Urothelium cell line (cell line): ENCODE data around the gene SAMHD1.
"Not testable (repeated sequence)": the region's sequence is repeated elsewhere in the genome, so short reads cannot be mapped to it uniquely, and the experiment has no call there.

Source experiments
- DNase-seq: peaks from one replicate; pipeline ENCODE4 v3.0.0; 2011; ENCODE audit warnings: low spot score, mixed read lengths
- FAIRE-seq: peaks from 2 replicates; lab custom pipeline; 2011; peaks lifted over from hg19 to GRCh38; lab: Jason Lieb, UNC

The SAMHD1 gene

DNA sequence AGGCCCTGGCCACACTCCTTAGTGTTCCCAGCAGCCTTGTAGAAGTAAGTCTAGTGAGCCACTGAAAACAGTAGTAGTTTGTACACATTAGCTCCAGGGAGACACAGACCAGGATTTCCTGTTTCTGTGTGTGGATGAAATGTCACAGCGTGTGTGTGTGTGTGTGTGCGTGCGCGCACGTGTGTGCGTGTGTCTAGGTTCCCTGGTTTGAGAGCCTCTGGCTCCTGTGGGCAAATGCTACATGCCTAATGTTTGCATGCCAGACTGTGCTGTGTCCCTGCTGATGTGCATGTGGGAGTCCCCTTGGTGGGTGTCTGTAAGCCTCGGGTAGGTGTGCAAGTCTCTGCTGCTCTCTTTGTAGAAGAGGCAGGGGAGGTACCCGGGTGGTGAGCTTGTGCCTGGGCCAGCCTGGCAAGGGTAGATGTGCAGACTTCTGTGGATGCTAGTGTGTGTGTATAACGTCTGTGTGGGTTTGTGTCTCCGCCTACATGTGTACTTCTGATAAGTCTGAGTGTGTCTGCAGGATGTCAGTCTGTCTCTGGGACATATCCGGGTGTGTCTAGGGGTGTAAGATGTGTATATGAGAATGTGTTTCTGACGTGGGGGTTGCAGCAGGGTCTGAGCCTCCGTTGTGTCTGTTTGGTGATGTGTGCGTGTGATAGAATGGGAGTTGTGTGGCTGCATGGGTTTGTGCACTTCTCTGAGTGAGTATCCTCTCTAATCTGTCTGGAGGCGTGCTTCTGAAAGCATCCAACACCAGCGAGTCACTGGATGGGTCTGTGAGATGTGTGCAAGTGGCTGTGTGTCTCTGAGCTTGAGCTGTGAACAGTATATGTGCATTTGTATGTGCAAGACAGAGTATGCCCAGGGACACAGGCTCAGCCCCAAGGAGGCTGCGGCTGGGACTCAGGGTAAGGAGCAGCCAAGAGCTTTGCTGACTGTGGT, 94.5 kb downstream of the SAMHD1 start:
- FAIRE-seq (no peak), DNase-seq (no peak)

DNA sequence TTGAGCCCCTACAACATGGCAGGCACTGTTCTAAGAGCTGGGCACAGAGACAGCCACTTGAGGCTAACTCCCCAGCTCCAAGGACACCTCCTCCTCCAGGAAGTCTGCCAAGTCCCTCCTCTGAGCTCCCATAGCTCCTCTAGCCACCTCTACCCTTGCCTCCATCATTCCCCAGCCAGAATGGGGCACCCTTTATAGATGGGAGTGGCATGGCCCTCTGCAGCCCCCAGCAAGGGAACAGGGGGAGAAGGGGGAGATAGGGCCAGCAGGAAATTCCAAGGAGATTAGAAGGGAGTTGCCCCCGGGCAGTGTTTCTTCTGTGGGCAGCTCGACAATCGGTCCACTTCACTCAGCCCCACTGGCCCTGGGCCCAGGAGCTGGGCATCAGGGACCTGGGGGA, 95.3 kb downstream of the SAMHD1 start:
- DNase-seq (no peak), FAIRE-seq (no peak)

DNA sequence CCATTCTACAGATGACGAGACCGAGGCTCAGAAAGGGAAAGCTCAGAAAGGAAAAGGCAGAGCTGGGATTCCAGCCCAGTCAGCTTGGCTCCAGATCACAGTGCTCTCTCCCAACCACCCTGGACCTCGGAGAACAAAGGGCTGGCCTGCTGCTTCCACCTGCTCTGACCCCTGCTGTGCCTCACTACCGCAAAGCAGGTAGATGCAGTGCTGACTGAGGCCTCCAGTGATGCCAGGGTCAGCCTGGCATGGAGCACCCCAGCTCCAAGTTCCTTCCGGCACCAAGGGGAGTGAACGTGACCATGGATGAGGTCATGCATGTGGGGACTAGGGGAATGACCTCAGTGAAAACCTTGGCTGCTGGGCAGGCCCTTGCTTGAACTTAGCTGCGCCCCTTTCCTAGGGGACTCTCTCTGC, 96.3 kb downstream of the SAMHD1 start:
- FAIRE-seq (no peak), DNase-seq (no peak)

DNA sequence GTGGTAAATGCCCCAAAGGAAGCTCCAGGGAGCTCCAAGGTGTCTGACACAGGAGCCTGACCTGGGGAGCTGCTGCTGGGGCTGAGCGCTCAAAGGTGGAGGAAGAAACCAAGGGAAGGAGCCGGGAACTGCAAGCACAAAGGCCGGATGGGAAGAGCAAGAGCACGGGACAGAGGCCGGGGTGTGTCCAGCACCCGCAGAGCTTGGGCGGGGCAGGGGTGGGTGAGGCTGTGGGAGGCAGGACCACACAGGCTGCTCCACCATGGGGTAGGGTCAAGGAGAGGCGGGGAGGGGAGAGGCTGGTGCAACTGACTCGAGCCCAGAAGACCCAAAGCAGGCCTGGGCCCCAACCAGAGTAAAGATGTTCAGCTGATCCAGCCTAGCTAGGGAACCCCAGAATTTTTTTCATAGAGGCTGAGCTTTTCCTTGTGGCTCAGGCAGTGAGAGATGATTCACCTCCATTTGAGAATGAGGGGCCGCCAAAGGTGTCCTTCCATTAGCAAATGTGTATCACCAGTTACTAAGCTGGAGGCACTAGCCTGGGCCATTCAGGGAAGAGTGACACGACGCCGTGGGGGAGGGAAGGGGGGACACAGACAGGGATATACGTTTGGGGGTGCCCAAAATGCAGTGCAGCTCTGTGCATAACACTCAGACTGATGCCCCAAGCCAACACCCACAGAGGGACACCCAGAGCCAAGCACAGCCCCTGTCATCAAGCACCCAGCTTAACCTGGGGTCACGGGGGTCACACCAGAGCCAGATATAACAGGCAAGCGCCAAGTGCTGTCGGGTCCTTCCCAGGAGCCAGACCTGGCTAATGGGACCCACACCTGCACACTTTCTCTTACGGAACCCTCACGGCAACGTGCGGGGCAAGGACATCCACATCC, 96.9 kb downstream of the SAMHD1 start:
- DNase-seq (no peak), FAIRE-seq (no peak)

DNA sequence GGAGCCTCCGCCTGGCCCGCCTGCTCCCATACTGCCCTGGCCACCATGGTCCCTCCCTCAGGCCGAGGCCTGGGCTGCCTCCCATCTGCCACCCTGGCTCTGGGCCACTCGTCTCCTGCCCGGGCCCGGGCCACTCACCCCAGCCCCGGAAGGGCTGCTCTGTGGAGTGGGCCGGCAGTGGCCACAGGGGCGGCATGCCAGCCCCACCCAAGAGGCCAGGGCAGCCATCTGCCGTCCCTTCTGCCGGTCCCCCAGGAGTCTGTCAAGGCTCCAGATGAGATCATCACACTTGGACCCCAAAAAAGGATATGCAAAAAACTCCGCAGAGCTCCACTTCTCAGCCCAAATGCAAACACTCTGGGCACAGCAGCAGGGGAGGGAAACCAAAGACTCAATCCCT, 99.3 kb downstream of the SAMHD1 start:
- FAIRE-seq = no peak
- DNase-seq = no peak

DNA sequence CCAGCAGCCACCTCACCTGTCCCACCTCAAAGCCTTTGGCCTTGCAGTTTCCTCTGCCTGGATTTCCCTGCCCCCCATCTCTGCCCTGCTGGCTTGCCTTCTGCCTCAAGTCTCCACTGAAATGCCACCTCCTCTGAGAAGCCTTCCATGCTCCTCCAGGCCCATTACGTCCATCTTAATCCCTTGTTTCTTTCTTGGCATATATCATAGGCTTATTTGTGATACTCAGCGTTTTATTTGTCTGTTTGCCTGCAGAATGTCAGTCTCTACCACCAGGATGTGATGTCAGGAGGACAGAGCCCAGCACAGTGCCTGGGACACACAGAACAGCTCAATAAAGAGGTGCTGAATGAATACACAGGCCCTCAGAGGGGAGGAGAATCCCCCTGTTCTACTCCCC, 100.0 kb downstream of the SAMHD1 start:
- no peak for DNase-seq
- FAIRE-seq = no peak

DNA sequence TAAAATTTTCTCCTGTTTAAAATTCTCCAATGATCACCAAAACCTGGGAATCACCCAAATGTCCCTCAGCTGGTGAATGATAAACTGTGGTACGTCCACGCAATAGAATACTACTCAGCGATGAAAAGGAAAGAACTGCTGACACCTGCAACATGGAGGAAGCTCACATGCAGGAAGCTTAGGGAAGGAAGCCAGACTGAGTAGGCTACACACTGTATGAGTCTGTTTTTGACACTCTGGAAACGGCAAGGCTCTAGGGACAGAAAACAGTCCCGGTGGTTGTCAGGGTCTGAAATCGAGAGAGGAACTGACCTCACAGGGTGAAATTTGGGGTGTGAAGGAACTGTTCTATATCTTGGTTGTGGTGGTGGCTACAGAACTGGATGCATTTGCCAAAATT, 100.7 kb downstream of the SAMHD1 start:
- FAIRE-seq = no peak
- no peak for DNase-seq

DNA sequence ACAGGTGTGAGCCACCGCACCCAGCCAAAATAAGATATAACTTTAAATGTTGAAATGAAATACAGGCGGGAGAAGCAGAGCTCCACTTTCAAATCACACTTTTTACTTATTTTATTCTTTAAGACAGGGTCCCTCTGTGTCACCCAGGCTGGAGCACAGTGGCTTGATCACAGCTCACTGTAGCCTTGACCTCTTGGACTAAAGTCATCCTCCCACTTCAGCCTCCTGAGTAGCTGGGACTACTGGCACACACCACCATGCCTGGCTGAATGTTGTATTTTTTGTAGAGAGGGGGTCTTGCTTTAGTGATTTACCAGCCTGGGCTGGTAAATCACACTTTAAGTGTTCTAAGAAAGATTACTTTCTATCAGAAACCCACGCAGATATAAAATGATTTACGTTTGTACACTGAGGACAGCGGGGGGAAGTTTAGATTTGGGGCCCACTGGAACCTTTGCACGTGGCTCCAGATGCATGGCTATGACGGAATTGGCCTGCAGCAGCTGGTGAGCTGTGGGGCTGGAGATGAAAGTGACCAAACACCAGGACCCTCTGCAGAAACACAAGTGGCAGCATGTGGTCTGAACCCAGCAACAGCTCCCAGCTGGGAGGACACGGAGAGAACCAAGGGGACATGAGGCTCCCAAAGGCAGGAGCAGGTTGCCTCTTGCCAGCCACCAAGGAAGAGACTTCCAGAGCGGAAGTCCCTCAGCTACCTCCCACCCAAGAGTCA, 102.0 kb downstream of the SAMHD1 start:
- DNase-seq (no peak), FAIRE-seq (no peak)

DNA sequence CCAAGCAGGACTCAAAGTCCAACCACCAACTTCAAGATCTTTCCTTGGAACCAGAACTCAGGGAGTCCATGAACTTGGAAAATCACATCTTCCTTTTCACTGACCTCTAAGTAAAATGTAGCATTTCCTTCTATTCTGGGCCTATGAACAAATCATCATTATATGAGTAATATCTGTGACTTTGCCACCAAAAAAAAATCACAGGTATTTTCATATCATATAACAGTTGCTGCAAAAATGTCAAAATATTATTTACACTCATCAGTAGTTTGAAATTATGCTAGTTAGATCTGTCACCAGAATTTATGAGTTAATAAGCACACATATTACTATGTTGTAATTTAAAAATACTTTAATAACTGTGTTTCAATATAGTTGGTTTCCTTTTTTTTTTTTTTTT, 102.8 kb downstream of the SAMHD1 start:
- FAIRE-seq = no peak
- no peak for DNase-seq

DNA sequence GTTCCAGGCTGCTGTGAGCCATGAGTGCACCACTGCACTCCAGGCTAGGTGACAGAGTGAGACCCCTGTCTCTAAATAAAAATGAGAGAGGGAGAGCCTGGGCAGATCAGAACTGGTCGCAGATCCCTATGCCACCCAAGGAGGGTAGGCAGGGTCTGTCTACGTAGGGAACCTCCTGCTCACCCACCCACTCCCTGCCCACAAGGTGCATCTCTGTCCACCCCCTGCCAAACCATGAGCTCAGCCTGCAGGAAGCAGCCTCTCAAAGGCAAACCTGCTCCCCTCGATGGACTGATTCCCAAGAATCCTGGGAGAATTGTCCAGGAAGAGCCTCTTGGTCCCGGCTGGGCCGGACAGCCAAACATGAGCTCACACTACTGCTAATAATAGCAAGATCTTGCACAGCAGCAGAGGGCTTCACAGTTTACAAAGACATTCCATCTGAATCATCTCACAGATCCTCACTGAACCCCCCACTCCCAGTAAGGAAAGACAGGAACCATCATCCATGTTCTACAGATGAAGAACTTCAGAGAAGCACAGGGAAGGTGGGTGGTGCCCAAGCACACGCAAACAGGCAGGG, 103.3 kb downstream of the SAMHD1 start:
- no peak for FAIRE-seq
- DNase-seq = peak; percentile 50

DNA sequence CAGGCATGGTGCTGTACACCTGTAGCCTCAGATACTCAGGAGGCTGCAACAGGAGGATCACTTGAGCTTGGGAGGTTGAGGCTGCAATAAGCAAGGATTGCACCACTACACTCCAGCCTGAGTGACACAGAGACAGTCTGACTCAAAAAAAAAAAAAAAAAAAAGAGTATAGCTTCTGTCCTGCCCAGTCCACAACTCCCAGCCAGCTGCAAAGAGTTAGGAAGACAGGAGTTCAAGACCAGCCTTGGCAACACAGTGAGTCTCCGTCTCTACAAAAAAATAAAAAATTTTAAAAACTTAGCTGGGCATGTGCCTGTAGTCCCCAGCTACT, 103.8 kb downstream of the SAMHD1 start:
- DNase-seq (no peak), FAIRE-seq (no peak)

DNA sequence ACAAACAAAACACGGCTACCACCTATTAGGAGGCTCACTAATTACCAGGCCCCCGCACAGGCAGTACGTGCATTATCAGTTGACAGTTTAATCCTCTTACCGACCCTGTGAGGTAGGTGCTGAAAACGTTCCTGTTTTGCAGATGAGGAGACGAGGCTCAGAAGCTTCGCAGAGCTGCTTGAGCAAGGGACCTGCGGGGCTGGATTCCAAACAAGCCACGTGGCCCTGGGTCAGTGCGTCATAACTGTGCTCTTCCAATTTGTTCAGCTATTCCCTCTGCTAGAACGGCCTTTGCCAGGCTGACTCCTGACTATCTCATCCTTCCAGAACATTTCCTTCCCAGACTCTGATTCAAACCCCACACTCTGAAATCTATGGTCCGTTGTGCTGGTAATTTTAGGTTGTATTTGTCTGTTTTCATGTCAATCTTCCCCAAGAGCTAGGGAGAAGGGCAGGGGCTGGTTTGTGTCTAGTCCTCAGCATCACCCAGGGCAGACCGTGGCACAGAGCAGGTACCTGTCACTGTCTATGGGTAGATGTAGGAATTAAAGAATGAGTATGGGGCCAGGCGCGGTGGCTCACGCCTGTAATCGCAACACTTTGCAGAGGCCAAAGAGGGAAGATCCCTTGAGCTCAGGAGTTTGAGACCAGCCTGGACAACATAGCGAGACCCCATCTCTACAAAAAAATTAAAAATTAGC, 104.3 kb downstream of the SAMHD1 start:
- no peak for DNase-seq
- FAIRE-seq = no peak

DNA sequence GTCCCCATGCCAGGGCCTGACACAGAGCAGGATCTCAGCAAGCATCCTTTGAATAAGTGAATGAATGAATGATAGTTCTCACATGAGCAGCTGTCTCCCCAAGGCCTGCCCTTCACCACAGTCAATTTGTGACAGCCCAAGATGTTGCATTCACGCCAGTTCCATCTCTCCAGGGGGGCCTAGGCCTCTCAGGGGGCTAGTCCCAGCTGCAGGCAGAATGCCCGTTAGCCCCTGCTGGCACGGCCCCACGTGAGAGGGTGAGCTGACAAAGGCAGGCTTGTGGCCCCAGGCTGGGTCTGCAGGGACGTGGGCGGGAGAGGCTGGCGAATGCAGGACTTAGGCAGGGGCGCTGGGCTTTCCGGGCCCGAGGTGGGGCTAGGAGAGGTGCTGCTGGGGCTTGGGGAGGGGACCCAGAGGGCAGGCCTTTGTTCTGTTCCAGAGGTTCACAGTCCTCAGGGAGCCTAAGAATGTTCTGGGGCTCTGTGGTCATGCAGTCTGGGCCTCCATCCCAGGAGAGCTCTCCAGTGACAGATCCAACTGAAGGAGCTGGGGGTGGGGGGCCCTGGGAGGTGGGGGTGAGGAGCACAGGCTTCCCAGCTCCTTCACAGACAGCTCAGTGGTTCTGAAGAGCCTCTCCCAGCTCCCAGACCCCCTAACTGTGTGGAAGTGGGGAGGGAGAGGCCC, 106.1 kb downstream of the SAMHD1 start:
- DNase-seq = no peak
- no peak for FAIRE-seq

DNA sequence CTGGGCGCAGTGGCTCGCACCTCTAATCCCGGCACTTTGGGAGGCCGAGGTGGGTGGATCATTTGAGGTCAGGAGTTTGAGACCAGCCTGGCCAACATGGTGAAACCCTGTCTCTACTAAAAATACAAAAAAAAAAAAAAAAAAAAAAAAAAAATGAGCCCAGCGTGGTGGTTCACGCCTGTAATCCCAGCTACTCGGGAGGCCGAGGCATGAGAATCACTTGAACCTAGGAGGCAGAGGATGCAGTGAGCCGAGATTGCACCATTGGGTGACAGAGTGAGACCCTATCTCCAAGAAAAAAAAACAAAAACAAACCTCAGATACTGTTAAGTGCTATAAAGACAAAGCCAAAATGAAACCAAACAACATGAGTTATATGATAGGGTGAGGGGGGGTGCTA, 110.5 kb downstream of the SAMHD1 start:
- FAIRE-seq, DNase-seq: not testable (repeated sequence)
